NCI-H2107 treated with DMSO at 0.1 percent for 48 hours (cell line): ENCODE data around the gene NUP210.
"Not testable (repeated sequence)": the region's sequence is repeated elsewhere in the genome, so short reads cannot be mapped to it uniquely, and the experiment has no call there.

Source experiments
- DNase-seq: peaks from one replicate; lab custom pipeline; 2025; ENCODE audit not compliant: unreplicated experiment; lab: John Stamatoyannopoulos, UW

Gene NUP210

DNA sequence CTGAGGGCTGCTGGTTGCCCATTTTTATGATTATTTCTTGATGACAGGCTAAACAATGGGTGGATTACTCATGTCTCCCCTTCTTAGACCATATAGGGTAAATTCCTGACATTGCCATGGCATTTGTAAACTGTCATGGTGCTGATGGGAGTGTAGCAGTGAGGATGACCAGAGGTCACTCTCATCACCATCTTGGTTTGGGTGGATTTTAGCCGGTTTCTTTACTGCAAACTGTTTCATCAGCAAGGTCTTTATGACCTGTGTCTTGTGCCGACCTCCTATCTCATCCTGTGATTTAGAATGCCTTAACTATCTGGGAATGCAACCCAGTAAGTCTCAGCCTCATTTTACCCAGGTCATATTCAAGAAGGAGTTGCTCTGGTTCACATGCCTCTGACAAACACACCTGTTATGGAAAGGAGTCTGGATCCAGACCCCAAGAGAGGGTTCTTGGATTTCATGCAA, 10.3 kb upstream of the NUP210 start:
- DNase-seq, result not testable (repeated sequence)

GRCh38 chr3:13429631-13430291, 9.6 kb upstream of the NUP210 start:
- DNase-seq, result no peak

DNA sequence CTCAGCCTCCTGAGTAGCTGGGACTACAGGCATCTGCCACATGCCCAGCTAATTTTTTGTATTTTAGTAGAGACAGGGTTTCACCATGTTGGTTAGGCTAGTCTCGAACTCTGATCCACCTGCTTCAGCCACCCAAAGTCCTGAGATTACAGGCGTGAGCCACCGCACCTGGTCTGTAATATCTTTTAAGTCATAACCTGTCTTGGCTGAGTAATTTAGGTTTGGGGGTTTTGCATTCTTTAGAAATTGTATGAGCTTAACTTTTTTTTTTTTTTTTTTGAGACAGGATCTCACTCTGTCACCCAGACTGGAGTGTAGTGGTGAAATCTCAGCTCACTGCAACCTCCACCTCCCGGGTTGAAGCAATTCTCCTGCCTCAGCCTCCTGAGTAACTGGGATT, 8.6 kb upstream of the NUP210 start:
- not testable (repeated sequence) for DNase-seq

DNA sequence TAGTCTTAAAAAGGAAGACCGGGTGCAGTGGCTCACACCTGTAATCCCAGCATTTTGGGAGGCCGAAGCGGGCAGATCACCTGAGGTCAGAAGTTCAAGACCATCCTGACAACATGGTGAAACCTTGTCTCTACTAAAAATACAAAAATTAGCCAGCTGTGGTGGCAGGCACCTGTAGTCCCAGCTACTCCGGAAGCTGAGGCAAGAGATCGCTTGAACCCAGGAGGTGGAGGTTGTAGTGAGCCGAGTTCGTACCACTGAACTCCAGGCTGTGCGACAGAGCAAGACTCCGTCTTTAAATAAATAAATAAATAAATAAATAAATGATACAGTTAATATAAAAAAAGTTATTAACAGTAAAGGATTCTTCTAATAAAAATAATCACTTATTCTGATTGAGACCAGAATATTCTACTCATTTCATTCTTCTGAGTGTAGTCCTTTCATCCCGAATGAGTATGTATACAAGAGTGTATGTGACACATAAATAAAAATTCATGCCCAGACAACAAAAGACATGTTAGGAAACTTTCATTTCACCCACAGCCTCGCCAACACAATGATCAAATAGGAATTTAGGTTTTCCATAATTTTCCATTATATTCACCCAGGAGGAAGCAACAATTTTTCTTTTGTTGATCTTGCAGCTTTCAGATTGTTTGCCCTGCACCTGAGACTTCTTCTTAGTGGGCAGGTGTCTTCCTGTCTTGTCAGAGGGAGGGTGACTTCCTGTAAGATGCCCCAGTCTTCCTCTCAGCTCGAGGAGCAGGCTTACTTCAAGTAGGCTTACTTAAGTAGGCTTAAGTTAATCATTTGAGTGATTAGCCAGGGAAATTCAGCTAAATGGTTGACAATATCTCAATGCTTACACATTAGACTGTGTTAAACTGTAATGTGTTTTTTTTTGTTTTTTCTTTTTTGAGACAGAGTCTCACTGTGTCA, 7.8 kb upstream of the NUP210 start:
- no peak for DNase-seq

DNA sequence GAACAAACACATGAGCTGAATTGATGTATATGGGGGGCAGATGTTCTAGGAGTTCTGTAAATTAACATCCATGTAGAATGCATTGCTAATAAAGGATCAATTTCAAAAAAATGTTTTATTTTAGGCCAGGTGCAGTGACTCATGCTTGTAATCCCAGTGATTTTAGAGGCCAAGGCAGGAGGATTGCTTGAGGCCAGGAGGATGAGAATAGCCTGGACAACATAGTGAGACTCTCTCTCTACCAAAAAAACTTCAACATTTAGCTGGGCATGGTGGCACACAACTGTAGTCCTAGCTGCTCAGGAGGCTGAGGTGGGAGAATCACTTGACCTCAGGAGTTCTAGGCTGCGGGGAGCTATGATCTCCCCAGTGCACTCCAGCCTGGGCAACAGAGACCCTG, 6.5 kb upstream of the NUP210 start:
- no peak for DNase-seq

DNA sequence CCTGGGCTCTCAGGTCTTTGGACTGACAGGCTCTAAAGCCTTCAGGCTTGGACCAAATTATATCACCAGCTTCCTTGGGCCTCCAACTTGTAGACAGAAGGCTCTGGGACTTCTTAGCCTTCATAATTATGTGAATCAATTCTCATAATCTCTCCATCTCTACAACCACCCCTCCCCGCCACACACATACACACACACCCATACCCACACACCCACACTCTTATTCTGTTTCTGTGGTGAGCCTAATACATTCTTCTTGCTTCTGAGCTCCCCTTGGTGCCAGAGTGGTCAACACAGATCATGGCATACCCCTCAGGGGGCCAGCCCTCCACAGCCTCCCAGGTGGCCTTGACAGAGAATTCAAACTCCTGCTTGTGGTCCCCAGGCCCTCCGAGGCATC, 5.6 kb upstream of the NUP210 start:
- DNase-seq, result no peak

- no peak for DNase-seq
Observed at GRCh38 chr3:13424865-13425617, 4.9 kb upstream of the NUP210 start.

GRCh38 chr3:13424141-13424844, 4.2 kb upstream of the NUP210 start:
- no peak for DNase-seq

DNA sequence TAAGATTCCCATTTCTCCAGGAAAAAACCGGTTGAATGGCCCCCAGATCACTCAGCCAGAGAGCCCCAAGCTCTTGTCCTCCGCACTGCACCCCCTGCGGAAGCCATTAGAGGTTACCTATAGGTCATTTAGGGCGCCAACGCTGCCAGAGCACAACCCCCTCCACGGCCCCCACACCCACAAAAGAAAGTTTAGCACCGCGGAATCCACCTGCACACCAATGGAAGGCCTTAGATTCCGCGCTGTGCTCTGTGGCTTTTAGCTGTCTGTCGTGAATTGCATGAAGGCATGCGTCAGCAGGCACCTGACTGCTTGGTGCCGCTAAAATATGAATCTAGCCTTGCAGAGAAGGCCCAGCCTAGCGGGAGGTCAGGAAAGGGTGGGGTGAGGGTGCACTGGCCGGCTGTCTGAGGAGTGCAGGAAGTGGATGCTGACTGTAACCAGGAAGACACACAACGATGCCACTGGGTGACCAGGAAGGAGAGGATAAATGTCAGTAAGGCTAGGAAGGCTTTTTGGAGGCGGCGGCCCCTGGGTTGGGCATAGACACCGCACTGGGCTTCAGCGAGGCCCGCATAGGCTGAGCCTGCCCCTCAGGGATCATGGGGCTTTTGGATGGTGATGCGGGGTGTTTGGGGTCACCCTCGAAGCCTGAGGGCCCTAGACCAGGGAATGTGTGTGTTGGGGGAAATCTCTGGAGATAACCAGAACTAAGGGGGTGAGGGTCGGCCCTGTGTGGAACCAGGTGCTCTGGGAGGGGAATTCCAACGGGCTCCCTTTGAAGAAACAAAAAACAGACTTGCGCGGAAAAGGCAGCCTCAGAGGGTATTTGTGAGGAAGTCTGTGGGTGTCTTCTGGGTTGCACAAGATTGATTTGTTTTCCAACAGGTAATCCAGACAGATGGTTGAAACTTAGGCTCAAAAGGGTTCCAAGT, 976 bp upstream of the NUP210 start:
- no peak for DNase-seq

GRCh38 chr3:13419505-13420044, 547 bp downstream of the NUP210 start:
- DNase-seq, result no peak

DNA sequence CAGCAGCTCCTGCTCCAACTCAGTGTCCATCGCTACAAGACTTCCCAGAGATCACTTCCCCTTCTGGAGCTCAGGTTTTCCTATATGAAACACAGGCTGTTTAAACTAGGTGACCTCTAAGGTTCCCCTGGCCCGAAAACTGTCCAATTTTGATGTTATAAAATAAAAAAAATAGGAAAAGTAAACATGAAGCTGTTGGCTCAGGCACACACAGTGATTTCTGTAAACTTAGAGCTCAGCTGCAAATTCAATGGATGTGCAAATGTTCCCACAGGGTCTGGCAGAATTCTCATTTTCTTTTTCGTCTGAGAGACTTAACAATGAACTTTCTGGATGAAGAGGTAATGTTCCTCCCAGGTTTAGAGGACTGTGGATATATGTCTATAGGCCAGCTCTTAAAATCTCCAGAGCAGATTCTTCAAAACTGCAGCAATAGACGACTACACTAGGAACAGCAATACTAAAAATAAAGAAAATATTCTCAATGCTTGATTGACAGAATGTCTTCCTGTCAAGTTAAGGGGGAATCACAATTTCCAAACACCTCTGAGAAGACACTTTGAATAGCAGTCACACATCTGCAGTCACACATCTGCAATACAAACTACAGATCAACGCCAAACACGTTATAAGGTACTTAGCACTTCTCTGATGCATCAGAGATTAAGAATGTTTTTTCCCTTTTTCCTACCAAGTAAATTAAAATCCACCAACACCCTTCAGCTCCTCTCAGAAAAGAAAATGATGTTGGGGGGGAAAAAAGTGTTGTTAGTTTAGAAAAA, 2.8 kb downstream of the NUP210 start:
- no peak for DNase-seq

DNA sequence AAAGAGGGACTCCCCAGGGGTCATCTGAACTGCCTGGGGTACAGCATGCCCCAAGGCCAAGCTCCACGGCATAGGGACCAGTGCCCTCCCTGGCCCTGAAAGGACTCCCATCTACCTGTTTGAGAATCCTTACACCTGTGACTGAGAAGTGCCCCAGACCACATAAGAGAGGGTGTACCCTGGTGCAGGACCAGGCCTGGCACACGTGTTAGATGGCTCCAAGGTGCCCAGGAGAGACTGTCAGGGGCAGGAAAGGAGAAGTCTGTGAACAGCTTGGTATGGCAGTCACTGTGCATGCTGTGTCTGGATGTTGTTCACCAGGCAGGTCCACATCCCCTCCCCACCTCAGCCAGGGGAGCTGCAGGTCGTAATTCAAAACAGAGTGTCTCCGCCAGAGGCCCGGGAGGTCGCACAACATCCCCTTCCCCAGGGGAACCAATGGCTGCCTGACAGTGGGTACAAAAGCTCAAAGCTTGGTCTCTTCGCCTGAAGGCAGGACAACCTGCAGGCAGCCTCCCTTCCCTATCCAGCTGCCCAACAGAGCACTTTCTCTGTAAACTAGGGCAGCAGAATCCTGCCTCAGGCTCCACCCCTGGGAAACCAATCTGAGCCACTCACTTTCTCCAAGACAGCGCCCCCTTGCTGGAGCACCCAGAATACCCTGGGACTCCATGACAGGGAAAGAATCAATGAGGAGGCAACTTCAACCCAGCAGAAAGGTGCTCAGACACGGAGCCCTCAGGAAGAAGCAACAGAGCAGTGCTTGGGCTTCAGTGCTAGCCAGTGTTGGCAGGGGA, 3.9 kb downstream of the NUP210 start:
- no peak for DNase-seq

GRCh38 chr3:13415236-13415986, 4.7 kb downstream of the NUP210 start:
- no peak for DNase-seq

- no peak for DNase-seq
Observed at GRCh38 chr3:13414040-13414729, 5.9 kb downstream of the NUP210 start.

GRCh38 chr3:13411186-13411860, 8.8 kb downstream of the NUP210 start:
- no peak for DNase-seq

GRCh38 chr3:13408890-13409289, 11.2 kb downstream of the NUP210 start:
- DNase-seq, result no peak
